Measurements from ENCODE around the gene MARS1.
A peak's percentile ranks its signal among the peaks of the same experiment; 100 is the strongest.

Gene MARS1

GRCh38 chr12:57476993-57477709, 10.7 kb upstream of the MARS1 start:
- peak overlapping the region; percentile 87 for H3K9ac ChIP-seq
- H3K27ac ChIP-seq, result peak overlapping the region; percentile 88
- H3K4me2 ChIP-seq, result peak overlapping the region; percentile 99
- no peaks in the 10 kb centered on the region for H3K9me3 ChIP-seq
- H3K27me3 ChIP-seq, result peaks cover 6% of the 10 kb centered on the region; the same call in 1 of the 2 replicates
- no peak for TF ChIP-seq Cebpa-rat (IDR thresholded peaks at IDR 0.05)
- H3K36me3 ChIP-seq, result peaks cover 34% of the 10 kb centered on the region
- peaks cover 63% of the 10 kb centered on the region for H3K4me1 ChIP-seq
- H3K4me3 ChIP-seq, result peak overlapping the region; percentile 66
- H4K20me1 ChIP-seq, result no peaks in the 10 kb centered on the region

GRCh38 chr12:57477710-57478681, 9.9 kb upstream of the MARS1 start:
- H3K4me2 ChIP-seq, result peak overlapping the region; percentile 99
- peak overlapping the region; percentile 87 for H3K9ac ChIP-seq
- no peaks in the 10 kb centered on the region for H4K20me1 ChIP-seq
- H3K9me3 ChIP-seq, result no peaks in the 10 kb centered on the region
- peak overlapping the region; percentile 66 for H3K4me3 ChIP-seq
- H3K27me3 ChIP-seq, result peaks cover 6% of the 10 kb centered on the region; the same call in 1 of the 2 replicates
- TF ChIP-seq Cebpa-rat (IDR thresholded peaks at IDR 0.05), result no peak
- peak overlapping the region; percentile 88 for H3K27ac ChIP-seq
- H3K36me3 ChIP-seq, result peaks cover 25% of the 10 kb centered on the region
- peaks cover 63% of the 10 kb centered on the region for H3K4me1 ChIP-seq

GRCh38 chr12:57479043-57479375, 8.9 kb upstream of the MARS1 start:
- Histone ChIP-seq H3K27ac (peak overlapping the region; percentile 88), H3K9ac (no peak overlapping the region), H3K4me2 (peak overlapping the region; percentile 99), H3K36me3 (peaks cover 16% of the 10 kb centered on the region), H3K27me3 (peaks cover 6% of the 10 kb centered on the region; the same call in 1 of the 2 replicates), H3K9me3 (no peaks in the 10 kb centered on the region), H3K4me1 (peaks cover 63% of the 10 kb centered on the region), H4K20me1 (no peaks in the 10 kb centered on the region), H3K4me3 (peak overlapping the region; percentile 28; the same call in 1 of the 2 replicates)
- TF ChIP-seq Cebpa-rat (IDR thresholded peaks at IDR 0.05), result no peak

GRCh38 chr12:57479376-57480115, 8.3 kb upstream of the MARS1 start, which contains the start of gene ARHGAP9:
ARHGAP9 (minus strand) TSS chr12:57479866; CDS start chr12:57479406, 460 bp downstream.
- Histone ChIP-seq H3K4me2 (peak within 1 kb of the TSS; percentile 99), H3K27ac (peak within 1 kb of the TSS; percentile 88), H4K20me1 (no peaks in the 10 kb centered on the region), H3K4me3 (peak within 1 kb of the TSS; percentile 28; the same call in 1 of the 2 replicates), H3K9me3 (no peaks in the 10 kb centered on the region), H3K4me1 (peaks cover 63% of the 10 kb centered on the region), H3K9ac (peak within 1 kb of the TSS; percentile 47), H3K27me3 (peaks cover 6% of the 10 kb centered on the region; the same call in 1 of the 2 replicates), H3K36me3 (peaks cover 11% of the 10 kb centered on the region)
- TF ChIP-seq Cebpa-rat (IDR thresholded peaks at IDR 0.05), result no peak

- TF ChIP-seq Cebpa-rat (IDR thresholded peaks at IDR 0.05), result no peak
- no peak overlapping the region for H3K9ac ChIP-seq
- peaks cover 42% of the 10 kb centered on the region for H3K4me1 ChIP-seq
- no peak overlapping the region for H3K4me2 ChIP-seq
- H3K36me3 ChIP-seq, result no peaks in the 10 kb centered on the region
- H3K27ac ChIP-seq, result no peak overlapping the region
- H4K20me1 ChIP-seq, result no peaks in the 10 kb centered on the region
- no peak overlapping the region for H3K4me3 ChIP-seq
- no peaks in the 10 kb centered on the region for H3K9me3 ChIP-seq
- H3K27me3 ChIP-seq, result no peaks in the 10 kb centered on the region
These were observed 6.2 kb upstream of the MARS1 start for GRCh38 chr12:57481671-57482070.

GRCh38 chr12:57483466-57483865, 4.4 kb upstream of the MARS1 start:
- Histone ChIP-seq H3K36me3 (no peaks in the 10 kb centered on the region), H3K27me3 (no peaks in the 10 kb centered on the region), H3K9ac (no peak overlapping the region), H3K27ac (no peak overlapping the region), H3K4me3 (no peak overlapping the region), H3K4me2 (no peak overlapping the region), H4K20me1 (no peaks in the 10 kb centered on the region), H3K4me1 (peaks cover 30% of the 10 kb centered on the region), H3K9me3 (no peaks in the 10 kb centered on the region)
- no peak for TF ChIP-seq Cebpa-rat (IDR thresholded peaks at IDR 0.05)

- no peaks in the 10 kb centered on the region for H3K9me3 ChIP-seq
- H3K4me2 ChIP-seq, result no peak overlapping the region
- no peak overlapping the region for H3K4me3 ChIP-seq
- peaks cover 20% of the 10 kb centered on the region for H3K36me3 ChIP-seq
- peaks cover 18% of the 10 kb centered on the region; the same call in 1 of the 2 replicates for H4K20me1 ChIP-seq
- peaks cover 22% of the 10 kb centered on the region for H3K4me1 ChIP-seq
- no peak for TF ChIP-seq Cebpa-rat (IDR thresholded peaks at IDR 0.05)
- H3K27me3 ChIP-seq, result no peaks in the 10 kb centered on the region
- H3K27ac ChIP-seq, result no peak overlapping the region
- H3K9ac ChIP-seq, result no peak overlapping the region
These were observed 2.2 kb upstream of the MARS1 start for GRCh38 chr12:57485695-57486094.

- Histone ChIP-seq H4K20me1 (peaks cover 24% of the 10 kb centered on the region; the same call in 1 of the 2 replicates), H3K9me3 (no peaks in the 10 kb centered on the region), H3K36me3 (peaks cover 34% of the 10 kb centered on the region), H3K4me3 (0 out of 2 replicates have a peak overlapping the region, but pooled peaks have one; percentile 99), H3K4me2 (peak overlapping the region; percentile 53), H3K27ac (peak overlapping the region; percentile 97), H3K4me1 (peaks cover 20% of the 10 kb centered on the region), H3K9ac (no peak overlapping the region), H3K27me3 (no peaks in the 10 kb centered on the region)
- TF ChIP-seq Cebpa-rat (IDR thresholded peaks at IDR 0.05), result no peak
These were observed 742 bp upstream of the MARS1 start for GRCh38 chr12:57487055-57487596.

Measured in BLaER1 (cell line).